Fibroblast of lung (primary cell): Measurements from ENCODE around the gene ARHGEF4. TPM values are rescaled to one million over a fixed set of nuclear protein-coding genes. Genes with fewer than 3 reads are reported as not detected.

Experiments used
- DNase-seq, 2 donors: peaks; one replicate each; pipeline versions ENCODE4 v3.0.0 to v3.0.0-alpha.2; 2010; ENCODE audit warnings: low read depth in 2 of 2
- H2AFZ ChIP-seq: 2 replicates; pipeline ENCODE4 v1.5.1; 2012; ENCODE audit warnings: low read length, control low read depth, inconsistent platforms
- H3K27ac ChIP-seq: 2 replicates; pipeline ENCODE4 v1.5.1; 2011; ENCODE audit warnings: low read length, control low read depth; ENCODE audit not compliant: insufficient read depth
- H3K27me3 ChIP-seq: 2 replicates; pipeline ENCODE4 v1.5.1; 2011; ENCODE audit warnings: mild to moderate bottlenecking, low read length; ENCODE audit not compliant: control insufficient read depth, insufficient read depth
- H3K36me3 ChIP-seq: 2 replicates; pipeline ENCODE4 v1.5.1; 2011; ENCODE audit warnings: low read length; ENCODE audit not compliant: control insufficient read depth, insufficient read depth
- H3K4me1 ChIP-seq: 2 replicates; pipeline ENCODE4 v1.5.1; 2011; ENCODE audit warnings: low read length; ENCODE audit not compliant: control insufficient read depth, insufficient read depth; ENCODE audit errors: extremely low read depth
- H3K4me2 ChIP-seq: 2 replicates; pipeline ENCODE4 v1.5.1; 2011; ENCODE audit warnings: low read length, control low read depth; ENCODE audit not compliant: insufficient read depth; ENCODE audit errors: extremely low read depth
- H3K4me3 ChIP-seq, 4 experiments: fragments of 200-600 bp in 1 of 4; sonication (generic) in 1 of 4; replicated peaks in 1 of 4; 2 replicates each; pipeline ENCODE4 v1.5.1; 2011 to 2016; ENCODE audit warnings: low read length in 4 of 4, low read depth in 3 of 4, mild to moderate bottlenecking in 3 of 4, control low read depth in 2 of 4, inconsistent platforms in 1 of 4, mixed read lengths in 1 of 4; ENCODE audit not compliant: insufficient read depth in 1 of 4; ENCODE audit errors: control extremely low read depth in 1 of 4
- H3K79me2 ChIP-seq: 2 replicates; pipeline ENCODE4 v1.5.1; 2012; ENCODE audit warnings: mild to moderate bottlenecking, low read length, inconsistent platforms; ENCODE audit not compliant: control insufficient read depth, insufficient read depth
- H3K9ac ChIP-seq: 2 replicates; pipeline ENCODE4 v1.5.1; 2011; ENCODE audit warnings: mild to moderate bottlenecking, low read length, control low read depth; ENCODE audit not compliant: insufficient read depth
- H3K9me3 ChIP-seq: 2 replicates; pipeline ENCODE4 v1.5.1; 2012; ENCODE audit warnings: low read depth, low read length; ENCODE audit not compliant: control insufficient read depth, insufficient read depth
- H4K20me1 ChIP-seq: 2 replicates; pipeline ENCODE4 v1.5.1; 2011; ENCODE audit warnings: low read length; ENCODE audit not compliant: control insufficient read depth, insufficient read depth; ENCODE audit errors: extremely low read depth
- EZH2 ChIP-seq: IDR thresholded peaks from 2 replicates; pipeline ENCODE4 v1.5.1; 2012; ENCODE audit warnings: low read length, control low read depth, mild to moderate bottlenecking; ENCODE audit errors: missing control alignments
- polyA plus RNA-seq, 2 donors: library from polyadenylated mRNA; depleted of rRNA in 1 of 2; stranded (reverse) in 1 of 2; unstranded in 1 of 2; fragments of >200 nt; gene quantifications; 2 replicates each; pipeline ENCODE4 v1.2.1, GENCODE V29; 2011 to 2012; ENCODE audit warnings: missing spikeins in 1 of 2
- total RNA-seq: library from RNA; depleted of rRNA; stranded (reverse); fragments of >200 nt; gene quantifications from 2 replicates; pipeline ENCODE4 v1.2.1, GENCODE V29; 2014
- TF ChIP-seq, protein P1 (sequence below), 2 donors: IDR thresholded peaks in 1 of 2; conservative IDR thresholded peaks in 1 of 2; 1 replicate in 1 of 2; 2 replicates in 1 of 2; pipeline ENCODE4 v1.5.1; 2011 to 2012; ENCODE audit warnings: low read length in 2 of 2, control low read depth in 1 of 2, inconsistent platforms in 1 of 2, low read depth in 1 of 2, mild to moderate bottlenecking in 1 of 2

Gene ARHGEF4
- total and polyA plus RNA-seq, 2 donors (not counting 1 experiment from before 2014, with no cell fraction given) = 0.05 to 0.83 TPM

DNA sequence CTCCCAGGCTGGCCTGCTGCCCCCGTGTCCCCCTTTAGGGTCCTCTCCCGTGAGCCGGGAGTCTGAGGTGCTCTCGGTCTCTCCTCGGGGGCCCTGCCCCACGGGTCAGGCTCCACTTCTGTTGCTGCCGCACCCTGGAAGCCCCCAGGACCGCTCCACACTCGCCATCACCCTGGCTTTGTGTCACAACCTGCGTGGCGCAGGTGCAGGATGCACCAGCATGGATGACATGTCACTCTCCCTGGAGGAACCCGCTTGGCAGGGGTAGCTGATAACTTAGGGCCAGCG lies 10.8 kb upstream of the ARHGEF4 start:
- no peaks in the 10 kb centered on the region for H3K9me3 ChIP-seq
- no peaks in the 10 kb centered on the region for H3K4me1 ChIP-seq
- TF ChIP-seq, protein P1, sequence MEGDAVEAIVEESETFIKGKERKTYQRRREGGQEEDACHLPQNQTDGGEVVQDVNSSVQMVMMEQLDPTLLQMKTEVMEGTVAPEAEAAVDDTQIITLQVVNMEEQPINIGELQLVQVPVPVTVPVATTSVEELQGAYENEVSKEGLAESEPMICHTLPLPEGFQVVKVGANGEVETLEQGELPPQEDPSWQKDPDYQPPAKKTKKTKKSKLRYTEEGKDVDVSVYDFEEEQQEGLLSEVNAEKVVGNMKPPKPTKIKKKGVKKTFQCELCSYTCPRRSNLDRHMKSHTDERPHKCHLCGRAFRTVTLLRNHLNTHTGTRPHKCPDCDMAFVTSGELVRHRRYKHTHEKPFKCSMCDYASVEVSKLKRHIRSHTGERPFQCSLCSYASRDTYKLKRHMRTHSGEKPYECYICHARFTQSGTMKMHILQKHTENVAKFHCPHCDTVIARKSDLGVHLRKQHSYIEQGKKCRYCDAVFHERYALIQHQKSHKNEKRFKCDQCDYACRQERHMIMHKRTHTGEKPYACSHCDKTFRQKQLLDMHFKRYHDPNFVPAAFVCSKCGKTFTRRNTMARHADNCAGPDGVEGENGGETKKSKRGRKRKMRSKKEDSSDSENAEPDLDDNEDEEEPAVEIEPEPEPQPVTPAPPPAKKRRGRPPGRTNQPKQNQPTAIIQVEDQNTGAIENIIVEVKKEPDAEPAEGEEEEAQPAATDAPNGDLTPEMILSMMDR (conservative IDR thresholded peaks at IDR 0.05 in 1 of 2, IDR thresholded peaks at IDR 0.05 in 1 of 2; ENCODE audit: low read depth in 1 of 2, low read length in 2 of 2) = no peak
- TF ChIP-seq EZH2 = no peak

DNA sequence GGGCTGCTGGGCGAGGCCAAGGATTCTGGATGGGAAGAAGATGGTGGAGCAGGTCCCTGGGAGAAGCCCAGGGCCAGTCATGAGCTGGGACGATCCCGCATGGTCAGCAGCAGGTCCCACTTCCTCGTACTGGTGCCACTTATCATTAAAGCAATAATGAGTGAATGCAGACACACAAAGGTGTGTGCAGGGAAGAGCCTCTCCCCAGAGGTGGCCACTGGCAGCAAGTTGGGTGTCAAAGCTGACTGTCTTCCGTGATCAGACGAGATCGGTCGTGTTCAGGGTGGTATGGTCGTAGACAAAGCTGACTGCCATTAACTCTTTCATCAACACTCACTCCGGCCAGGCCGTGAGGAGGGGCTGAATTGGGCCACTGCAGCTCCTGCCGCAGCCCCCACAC lies 10.3 kb upstream of the ARHGEF4 start:
- DNase-seq = no peak
- Histone ChIP-seq H3K9ac (no peak overlapping the region), H3K4me3 (no peak overlapping the region), H2AFZ (no peak overlapping the region), H3K27ac (no peak overlapping the region), H3K4me1 (no peaks in the 10 kb centered on the region), H3K79me2 (no peaks in the 10 kb centered on the region), H3K9me3 (no peaks in the 10 kb centered on the region), H3K36me3 (no peaks in the 10 kb centered on the region), H4K20me1 (no peaks in the 10 kb centered on the region), H3K4me2 (no peak overlapping the region), H3K27me3 (no peaks in the 10 kb centered on the region)
- TF ChIP-seq, protein P1 (conservative IDR thresholded peaks at IDR 0.05 in 1 of 2, IDR thresholded peaks at IDR 0.05 in 1 of 2; ENCODE audit: low read depth in 1 of 2, low read length in 2 of 2) = no peak
- TF ChIP-seq EZH2 = no peak

More for the DNA sequence above, 10.8 kb upstream of the ARHGEF4 start:
- Histone ChIP-seq H3K9ac (no peak overlapping the region), H3K4me2 (no peak overlapping the region), H4K20me1 (no peaks in the 10 kb centered on the region), H2AFZ (no peak overlapping the region), H3K27ac (no peak overlapping the region), H3K79me2 (no peaks in the 10 kb centered on the region), H3K36me3 (no peaks in the 10 kb centered on the region), H3K27me3 (no peaks in the 10 kb centered on the region), H3K4me3 (no peak overlapping the region)
- no peak for DNase-seq

GRCh38 chr2:130826821-130827501 lies 9.8 kb upstream of the ARHGEF4 start:
- no peak overlapping the region for H3K4me2 ChIP-seq
- H3K27me3 ChIP-seq = no peaks in the 10 kb centered on the region
- no peak overlapping the region for H3K9ac ChIP-seq
- H3K4me3 ChIP-seq = no peak overlapping the region
- H3K36me3 ChIP-seq = no peaks in the 10 kb centered on the region
- H3K27ac ChIP-seq = no peak overlapping the region
- H3K4me1 ChIP-seq = no peaks in the 10 kb centered on the region
- no peaks in the 10 kb centered on the region for H3K9me3 ChIP-seq
- no peak overlapping the region for H2AFZ ChIP-seq
- DNase-seq = no peak
- no peaks in the 10 kb centered on the region for H4K20me1 ChIP-seq
- H3K79me2 ChIP-seq = no peaks in the 10 kb centered on the region
- TF ChIP-seq, protein P1 (conservative IDR thresholded peaks at IDR 0.05 in 1 of 2, IDR thresholded peaks at IDR 0.05 in 1 of 2; ENCODE audit: low read depth in 1 of 2, low read length in 2 of 2) = no peak
- no peak for TF ChIP-seq EZH2
